ENCODE measurements around the gene FAH. TPM values are rescaled to one million over a fixed set of nuclear protein-coding genes. Genes with fewer than 3 reads are reported as not detected.

Gene FAH
- total and polyA plus RNA-seq, 9 of the 15 experiments (the other 6 are each of a cell fraction or from before 2014, with no cell fraction given) = 66.8 to 310 (median 103) TPM

GRCh38 chr15:80183306-80183705 lies 30.5 kb downstream of the FAH start:
- in situ Hi-C loops (cut with MboI) = no loop called here
- TF ChIP-seq SMARCC2 (IDR thresholded peaks at IDR 0.05; ENCODE audit: low read depth) (no peak), ZNF696 (CRISPR knock-in tag; conservative IDR thresholded peaks at IDR 0.05) (no peak)
- no peaks in the 10 kb centered on the region for H3K27me3 ChIP-seq (ENCODE audit: control insufficient read depth in 2 of 2, insufficient read depth in 2 of 2, low read length in 2 of 2)
- no peak overlapping the region for H2AFZ ChIP-seq (ENCODE audit: low read depth, low read length)
- POLR2A ChIA-PET = no interaction called here
- DNase-seq (ENCODE audit: extremely low read depth in 1 of 4, low spot score in 3 of 4) (no peak), ATAC-seq (no peak), FAIRE-seq (no peak)
- no peak overlapping the region for H3K4me3 ChIP-seq
- no peaks in the 10 kb centered on the region for H3K79me2 ChIP-seq (ENCODE audit: control insufficient read depth, insufficient read depth, low read length)
- intact Hi-C loops (cut with micrococcal nuclease) = no loop called here
- CTCF ChIA-PET (ENCODE audit: low intra/inter-chr PET ratio) = no interaction called here
- H3K9ac ChIP-seq (ENCODE audit: insufficient read depth in 1 of 2, low read depth in 2 of 2, low read length in 2 of 2) = no peak overlapping the region
- BruUV-seq (replicated peaks) = no TSS peak
- no peaks in the 10 kb centered on the region for H4K20me1 ChIP-seq (replicated peaks; ENCODE audit: control insufficient read depth, insufficient read depth, low read length)
- H3K4me1 ChIP-seq (replicated peaks in 1 of 2; ENCODE audit: control insufficient read depth in 2 of 2, insufficient read depth in 2 of 2, low read length in 2 of 2) = no peaks in the 10 kb centered on the region
- no peaks in the 10 kb centered on the region for H3K9me3 ChIP-seq (replicated peaks; ENCODE audit: control insufficient read depth, insufficient read depth, low read depth, low read length)
- H3K4me2 ChIP-seq (ENCODE audit: insufficient read depth, low read length) = no peak overlapping the region
- no peak overlapping the region for H3K27ac ChIP-seq (ENCODE audit: extremely low read depth, low read depth, low read length)
- peaks cover 95% of the 10 kb centered on the region; the same call in 2 of the 3 replicates for H3K36me3 ChIP-seq (ENCODE audit: control insufficient read depth, insufficient read depth, low read length)
- H3K9me1 ChIP-seq (ENCODE audit: control insufficient read depth, insufficient read depth, low read length) = no peaks in the 10 kb centered on the region
- 91% methylated on average over 10 of the region's 10 CpGs for WGBS (ENCODE audit: insufficient coverage, low coverage, missing lambda C conversion rate)

- Histone ChIP-seq H3K27ac (ENCODE audit: extremely low read depth, low read depth, low read length) (no peak overlapping the region), H3K9ac (ENCODE audit: insufficient read depth in 1 of 2, low read depth in 2 of 2, low read length in 2 of 2) (no peak overlapping the region), H3K9me1 (ENCODE audit: control insufficient read depth, insufficient read depth, low read length) (no peaks in the 10 kb centered on the region), H3K79me2 (ENCODE audit: control insufficient read depth, insufficient read depth, low read length) (no peaks in the 10 kb centered on the region), H3K27me3 (ENCODE audit: control insufficient read depth in 2 of 2, insufficient read depth in 2 of 2, low read length in 2 of 2) (no peaks in the 10 kb centered on the region), H3K4me3 (no peak overlapping the region), H2AFZ (ENCODE audit: low read depth, low read length) (no peak overlapping the region), H3K4me2 (ENCODE audit: insufficient read depth, low read length) (no peak overlapping the region), H3K36me3 (ENCODE audit: control insufficient read depth, insufficient read depth, low read length) (peaks cover 96% of the 10 kb centered on the region; the same call in 2 of the 3 replicates), H3K4me1 (replicated peaks in 1 of 2; ENCODE audit: control insufficient read depth in 2 of 2, insufficient read depth in 2 of 2, low read length in 2 of 2) (no peaks in the 10 kb centered on the region), H4K20me1 (replicated peaks; ENCODE audit: control insufficient read depth, insufficient read depth, low read length) (no peaks in the 10 kb centered on the region), H3K9me3 (replicated peaks; ENCODE audit: control insufficient read depth, insufficient read depth, low read depth, low read length) (no peaks in the 10 kb centered on the region)
- no peak for ATAC-seq
- FAIRE-seq = peak; percentile 51
- POLR2A ChIA-PET = no interaction called here
- CTCF ChIA-PET (ENCODE audit: low intra/inter-chr PET ratio) = no interaction called here
- intact Hi-C loops (cut with micrococcal nuclease) = no loop called here
- TF ChIP-seq ZNF695 (CRISPR knock-in tag; IDR thresholded peaks at IDR 0.05) (no peak), CTCF (IDR thresholded peaks at IDR 0.05 in 2 of 3, conservative IDR thresholded peaks at IDR 0.05 in 1 of 3; ENCODE audit: insufficient read depth in 2 of 3, low read depth in 1 of 3, low read length in 3 of 3) (peak in 2 of 3 experiments; percentile 12 to 19; a peak in 2 of 6 replicates), RAD21 (CRISPR knock-in tag; conservative IDR thresholded peaks at IDR 0.05 in 1 of 2, IDR thresholded peaks at IDR 0.05 in 1 of 2) (peak in 1 of 2 experiments; percentile 16; a peak in 1 of 4 replicates)
- WGBS (ENCODE audit: insufficient coverage, low coverage, missing lambda C conversion rate) = 77% methylated on average over 6 of the region's 6 CpGs
- in situ Hi-C loops (cut with MboI) = no loop called here
- no TSS peak for BruUV-seq (replicated peaks)
- peak in 1 of 4 experiments; percentile 13 for DNase-seq (ENCODE audit: extremely low read depth in 1 of 4, low spot score in 3 of 4)
These were observed 31.1 kb downstream of the FAH start for GRCh38 chr15:80183886-80184285.

Data from K562 (cell line).